SK-N-MC (cell line): Measurements from ENCODE around the gene AK8.

ENCODE experiments used
- EZH2 ChIP-seq: fragments of 200-600 bp; sonication (generic); IDR thresholded peaks from one replicate; pipeline ENCODE4 v1.6.1; 2017; ENCODE audit warnings: antibody characterized with exemption
- FOXP2 ChIP-seq: optimal IDR thresholded peaks from 2 replicates; pipeline ENCODE3; 2011; ENCODE audit warnings: mild to moderate bottlenecking, moderate library complexity; ENCODE audit not compliant: insufficient read depth; ENCODE audit errors: extremely low read length, control extremely low read depth
- POLR2AphosphoS5 ChIP-seq: IDR thresholded peaks from 2 replicates; pipeline ENCODE4 v1.6.1; 2012; ENCODE audit warnings: mild to moderate bottlenecking, low read depth, low read length, borderline replicate concordance

DNA sequence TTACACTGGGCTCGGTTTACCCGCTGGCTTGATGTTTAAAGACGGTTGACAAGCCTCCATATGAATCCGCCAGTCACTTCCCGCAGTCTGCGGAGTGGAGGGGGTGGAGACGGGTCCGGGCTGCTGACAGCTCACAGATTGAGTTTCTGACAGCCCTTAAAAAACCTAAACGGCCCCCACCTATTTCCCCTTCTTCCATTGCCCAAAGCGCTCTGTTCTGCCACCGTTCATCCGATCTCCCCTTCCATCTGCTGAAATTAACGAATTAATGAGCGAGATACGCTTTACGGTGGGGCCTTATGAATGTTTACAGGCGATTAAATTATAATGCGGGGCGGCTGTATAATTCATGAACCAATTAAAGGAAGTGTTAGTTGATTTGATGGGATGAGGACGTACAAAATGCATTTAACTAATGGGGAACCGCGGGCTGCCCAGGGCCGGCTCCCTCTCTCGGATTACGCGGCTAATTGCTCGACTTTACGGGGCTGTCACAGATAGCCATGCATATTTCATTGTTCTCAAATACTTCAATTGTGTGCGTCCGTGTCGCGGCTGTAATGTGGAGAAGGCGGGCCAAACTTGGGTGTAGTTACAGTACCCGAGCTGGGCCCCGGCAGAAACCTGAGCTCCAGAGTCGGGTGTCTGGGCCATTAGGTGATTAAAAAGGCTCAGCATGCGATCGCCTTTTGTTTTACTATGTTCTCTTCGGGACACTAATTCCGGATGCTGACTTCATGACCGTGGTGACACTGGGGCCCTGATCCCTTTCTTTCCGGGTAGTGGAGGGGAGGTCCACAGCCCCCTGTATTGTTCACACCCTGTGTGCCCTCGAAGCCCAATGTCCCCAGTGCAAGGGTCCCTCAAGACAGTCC is 133.0 kb downstream of the AK8 start:
- TF ChIP-seq EZH2 (no peak), POLR2AphosphoS5 (no peak), FOXP2 (no peak)
